ENCODE measurements around the gene MYO7A.

DNA sequence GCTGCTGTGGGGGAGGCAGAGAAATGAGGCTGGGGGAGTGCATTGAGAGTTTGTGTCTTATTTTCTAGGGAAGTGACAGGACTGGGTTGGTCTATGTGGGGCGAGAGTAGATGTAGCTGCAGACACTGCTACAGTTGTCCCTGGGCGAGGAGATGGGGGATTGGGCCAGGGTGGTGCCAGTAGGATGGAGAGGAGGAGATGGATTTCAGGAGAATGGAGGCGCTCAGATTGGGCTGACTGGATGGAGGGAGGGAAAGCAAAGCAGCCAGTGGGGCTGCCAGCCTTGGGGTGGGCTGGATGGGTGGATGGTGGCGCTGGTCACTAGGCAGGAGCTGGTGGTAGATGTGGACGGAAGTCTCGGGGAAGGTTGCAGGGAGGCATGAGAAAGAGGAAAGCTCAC, 16.1 kb upstream of the MYO7A start:
- TF ChIP-seq, protein P1, sequence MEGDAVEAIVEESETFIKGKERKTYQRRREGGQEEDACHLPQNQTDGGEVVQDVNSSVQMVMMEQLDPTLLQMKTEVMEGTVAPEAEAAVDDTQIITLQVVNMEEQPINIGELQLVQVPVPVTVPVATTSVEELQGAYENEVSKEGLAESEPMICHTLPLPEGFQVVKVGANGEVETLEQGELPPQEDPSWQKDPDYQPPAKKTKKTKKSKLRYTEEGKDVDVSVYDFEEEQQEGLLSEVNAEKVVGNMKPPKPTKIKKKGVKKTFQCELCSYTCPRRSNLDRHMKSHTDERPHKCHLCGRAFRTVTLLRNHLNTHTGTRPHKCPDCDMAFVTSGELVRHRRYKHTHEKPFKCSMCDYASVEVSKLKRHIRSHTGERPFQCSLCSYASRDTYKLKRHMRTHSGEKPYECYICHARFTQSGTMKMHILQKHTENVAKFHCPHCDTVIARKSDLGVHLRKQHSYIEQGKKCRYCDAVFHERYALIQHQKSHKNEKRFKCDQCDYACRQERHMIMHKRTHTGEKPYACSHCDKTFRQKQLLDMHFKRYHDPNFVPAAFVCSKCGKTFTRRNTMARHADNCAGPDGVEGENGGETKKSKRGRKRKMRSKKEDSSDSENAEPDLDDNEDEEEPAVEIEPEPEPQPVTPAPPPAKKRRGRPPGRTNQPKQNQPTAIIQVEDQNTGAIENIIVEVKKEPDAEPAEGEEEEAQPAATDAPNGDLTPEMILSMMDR (IDR thresholded peaks at IDR 0.05; ENCODE audit: poor library complexity): no peak
- no peak for TF ChIP-seq EZH2 (IDR thresholded peaks at IDR 0.05; ENCODE audit: borderline replicate concordance)

All from hepatocyte (in vitro differentiated cells).